Spleen (tissue), 11 donors: ENCODE measurements around the gene GJB1. TPM values are rescaled to one million over a fixed set of nuclear protein-coding genes. Genes with fewer than 3 reads are reported as not detected.

ENCODE experiments used
- DNase-seq: peaks from one replicate; pipeline ENCODE4 v3.0.0-alpha.2; 2020
- H3K27ac ChIP-seq, 8 donors: fragments of 200-600 bp; sonication (generic) in 7 of 8; 1 replicate in 4 of 8; 2 replicates in 4 of 8; pipeline versions ENCODE4 v1.5.0 to v1.8.0; 2016 to 2021; ENCODE audit warnings: inconsistent platforms in 4 of 8, mild to moderate bottlenecking in 4 of 8, moderate library complexity in 1 of 8
- H3K27me3 ChIP-seq, 7 donors: fragments of 200-600 bp; sonication (generic) in 6 of 7; replicated peaks in 1 of 7; 1 replicate in 4 of 7; 2 replicates in 3 of 7; pipeline versions ENCODE4 v1.5.0 to v1.8.0; 2016 to 2021; ENCODE audit warnings: inconsistent platforms in 3 of 7, mild to moderate bottlenecking in 1 of 7
- H3K36me3 ChIP-seq, 6 donors: fragments of 200-600 bp; sonication (generic) in 5 of 6; 1 replicate in 4 of 6; 2 replicates in 2 of 6; pipeline versions ENCODE4 v1.5.0 to v1.8.0; 2016 to 2021; ENCODE audit warnings: inconsistent platforms in 2 of 6
- H3K4me1 ChIP-seq, 6 donors: fragments of 200-600 bp; sonication (generic) in 5 of 6; 1 replicate in 3 of 6; 2 replicates in 3 of 6; pipeline versions ENCODE4 v1.5.0 to v1.8.0; 2016 to 2021; ENCODE audit warnings: inconsistent platforms in 3 of 6
- H3K4me3 ChIP-seq, 8 donors: fragments of 200-600 bp; sonication (generic) in 7 of 8; 1 replicate in 4 of 8; 2 replicates in 4 of 8; pipeline versions ENCODE4 v1.5.0 to v1.8.0; 2016 to 2021; ENCODE audit warnings: inconsistent platforms in 4 of 8, mild to moderate bottlenecking in 4 of 8, moderate library complexity in 2 of 8
- H3K9me3 ChIP-seq, 8 donors: fragments of 200-600 bp; sonication (generic) in 7 of 8; 1 replicate in 4 of 8; 2 replicates in 4 of 8; pipeline versions ENCODE4 v1.5.0 to v1.8.0; 2016 to 2021; ENCODE audit warnings: inconsistent platforms in 4 of 8
- CTCF ChIP-seq, 11 experiments: fragments of 200-600 bp in 7 of 11; fragments of 450-650 bp in 4 of 11; sonication (generic) in 4 of 11; IDR thresholded peaks in 8 of 11; conservative IDR thresholded peaks in 3 of 11; 1 replicate in 7 of 11; 2 replicates in 4 of 11; pipeline versions ENCODE4 v1.4.0 to v1.8.0; 2016 to 2021; ENCODE audit warnings: antibody characterized with exemption in 11 of 11, inconsistent platforms in 4 of 11, mild to moderate bottlenecking in 1 of 11
- POLR2A ChIP-seq, 3 donors: fragments of 450-650 bp; IDR thresholded peaks; one replicate each; pipeline ENCODE4 v1.5.1; 2017; ENCODE audit warnings: antibody characterized with exemption in 3 of 3, mild to moderate bottlenecking in 1 of 3
- POLR2AphosphoS5 ChIP-seq, 3 donors: sonication (generic); formaldehyde crosslinking; IDR thresholded peaks; one replicate each; pipeline ENCODE4 v1.5.1; 2017; ENCODE audit warnings: antibody characterized with exemption in 3 of 3
- WGBS, 5 donors: extraction: QIAGEN DNeasy Blood & Tissue Kit in 3 of 5; methylation state at CpG; one replicate each; pipeline versions ENCODE4 v1.1.5 to v1.1.7; 2013 to 2018; 5-methylcytosine and 5-hydroxymethylcytosine counted together
- intact Hi-C: fragments of 100-400 bp; cut with DNase I; formaldehyde crosslinking; loops from one replicate; pipeline ENCODE4 v1.15.0; 2023; ENCODE audit warnings: low total_unique reads
- polyA plus RNA-seq, 3 donors: library from polyadenylated mRNA; stranded (reverse); fragments of 200-250 nt; gene quantifications; one replicate each; pipeline ENCODE4 v1.2.1, GENCODE V29; 2013
- total RNA-seq, 7 donors: library from RNA; depleted of rRNA in 3 of 7; stranded (reverse); fragments of >200 nt in 3 of 7; fragmentation: NEBNext Ultra II Directional in 4 of 7; extraction: Animal tissue kit (Norgen Biotek cat#: 25700) in 4 of 7; gene quantifications; one replicate each; pipeline versions ENCODE4 v1.1.0 to v1.2.1, GENCODE V29; 2016 to 2021
- donor health status: healthy with polysubstance abuse.
- donor health status: DM: no; HTN: no; CAD: no; lungs with moderate emphysema.
- donor health status: DM: no; HTN: no; CAD: no.
- donor health status: Bipolar disorder and iron deficiency.
- donor health status: healthy.
- donor health status: DM: no; HTN: no; CAD: no.
- donor health status: DM: yes; HTN: yes; CAD: no.

The GJB1 gene
- total and polyA plus RNA-seq, 10 donors: not detected

DNA sequence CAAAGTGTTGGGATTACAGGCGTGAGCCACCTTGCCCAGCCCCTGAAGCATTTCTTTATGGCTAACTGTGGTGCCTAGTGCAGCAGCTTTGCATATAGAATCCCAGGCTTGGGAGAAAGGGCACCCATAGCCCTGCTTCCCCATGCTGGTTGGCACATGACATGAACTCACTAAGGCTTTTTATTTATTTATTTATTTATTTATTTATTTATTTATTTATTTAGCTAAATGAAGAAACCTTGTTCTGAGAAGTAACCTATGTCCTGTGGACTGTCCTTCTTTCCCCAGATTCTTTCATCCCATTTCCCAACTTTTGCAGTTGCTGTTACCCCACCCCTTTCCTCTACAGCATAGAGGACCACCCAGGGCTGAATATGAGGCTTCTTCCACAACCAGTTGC lies 1.9 kb upstream of the GJB1 start:
- Histone ChIP-seq H3K27me3 (peaks cover 0 to 12% (median 0%) of the 10 kb centered on the region in 7 donors), H3K4me3 (no peak overlapping the region), H3K9me3 (no peaks in the 10 kb centered on the region), H3K27ac (no peak overlapping the region), H3K4me1 (no peaks in the 10 kb centered on the region), H3K36me3 (no peaks in the 10 kb centered on the region)
- DNase-seq: no peak
- WGBS, 5 donors: 80 to 100% (median 90%) methylated on average over 1 of the region's 1 CpG
- intact Hi-C loops: no loop called here
- TF ChIP-seq POLR2AphosphoS5 (IDR thresholded peaks at IDR 0.05) (no peak), POLR2A (IDR thresholded peaks at IDR 0.05) (no peak), CTCF (IDR thresholded peaks at IDR 0.05 in 8 of 11, conservative IDR thresholded peaks at IDR 0.05 in 3 of 11) (no peak)

- WGBS, 5 donors: 82 to 92% (median 87%) methylated on average over 13 to 32 of the region's 32 CpGs
- no peak overlapping the region for H3K4me3 ChIP-seq
- no peaks in the 10 kb centered on the region for H3K9me3 ChIP-seq
- no peaks in the 10 kb centered on the region for H3K4me1 ChIP-seq
- intact Hi-C loops: no loop called here
- no peak for DNase-seq
- H3K27ac ChIP-seq: no peak overlapping the region
- peaks cover 0 to 12% (median 0%) of the 10 kb centered on the region in 7 donors for H3K27me3 ChIP-seq
- no peak for TF ChIP-seq POLR2AphosphoS5 (IDR thresholded peaks at IDR 0.05)
- no peak for TF ChIP-seq POLR2A (IDR thresholded peaks at IDR 0.05)
- TF ChIP-seq CTCF (IDR thresholded peaks at IDR 0.05 in 8 of 11, conservative IDR thresholded peaks at IDR 0.05 in 3 of 11): no peak
- no peaks in the 10 kb centered on the region for H3K36me3 ChIP-seq
These were observed 1.2 kb downstream of the GJB1 start for GRCh38 chrX:71224098-71224708.

DNA sequence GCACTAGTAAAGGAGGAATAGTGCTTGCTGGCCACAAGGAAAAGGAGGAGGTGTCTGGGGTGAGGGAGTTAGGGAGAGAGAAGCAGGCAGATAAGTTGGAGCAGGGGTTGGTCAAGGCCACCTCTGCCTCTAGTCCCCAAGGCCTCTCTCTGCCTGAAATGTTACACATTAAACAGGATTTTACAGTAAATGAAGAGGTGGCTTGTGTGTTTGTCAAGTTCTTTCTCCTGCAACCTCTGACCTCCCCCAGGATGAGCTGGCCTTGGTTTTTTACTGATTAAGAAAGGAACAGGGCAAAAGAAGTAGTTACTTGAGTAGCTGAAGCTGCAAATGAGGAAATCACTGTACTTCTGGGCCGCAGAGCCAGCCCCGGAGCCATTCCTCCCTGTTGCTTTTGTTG lies 2.0 kb downstream of the GJB1 start:
- intact Hi-C loops: no loop called here
- H3K4me3 ChIP-seq: no peak overlapping the region
- no peaks in the 10 kb centered on the region for H3K9me3 ChIP-seq
- H3K4me1 ChIP-seq: no peaks in the 10 kb centered on the region
- no peak for TF ChIP-seq CTCF (IDR thresholded peaks at IDR 0.05 in 8 of 11, conservative IDR thresholded peaks at IDR 0.05 in 3 of 11)
- TF ChIP-seq POLR2AphosphoS5 (IDR thresholded peaks at IDR 0.05): no peak
- no peak for TF ChIP-seq POLR2A (IDR thresholded peaks at IDR 0.05)
- WGBS, 5 donors: 48 to 65% (median 51%) methylated on average over 2 of the region's 2 CpGs
- H3K27ac ChIP-seq: no peak overlapping the region
- peaks cover 0 to 12% (median 0%) of the 10 kb centered on the region in 7 donors for H3K27me3 ChIP-seq
- no peaks in the 10 kb centered on the region for H3K36me3 ChIP-seq
- no peak for DNase-seq

- no peak for TF ChIP-seq POLR2AphosphoS5 (IDR thresholded peaks at IDR 0.05)
- no peak for TF ChIP-seq CTCF (IDR thresholded peaks at IDR 0.05 in 8 of 11, conservative IDR thresholded peaks at IDR 0.05 in 3 of 11)
- TF ChIP-seq POLR2A (IDR thresholded peaks at IDR 0.05): no peak
- no peaks in the 10 kb centered on the region for H3K4me1 ChIP-seq
- H3K9me3 ChIP-seq: no peaks in the 10 kb centered on the region
- no peaks in the 10 kb centered on the region for H3K36me3 ChIP-seq
- no peak overlapping the region for H3K4me3 ChIP-seq
- H3K27ac ChIP-seq: no peak overlapping the region
- DNase-seq: no peak
- intact Hi-C loops: no loop called here
- H3K27me3 ChIP-seq: peaks cover 0 to 12% (median 0%) of the 10 kb centered on the region in 7 donors
- WGBS, 5 donors: 62 to 78% (median 66%) methylated on average over 5 of the region's 5 CpGs
These were observed 2.7 kb downstream of the GJB1 start for GRCh38 chrX:71225676-71226075.
